Natural killer cell (primary cell): ENCODE results near the gene CERS5. TPM values are rescaled to one million over a fixed set of nuclear protein-coding genes. Genes with fewer than 3 reads are reported as not detected.
A peak's percentile ranks its signal among the peaks of the same experiment; 100 is the strongest.
"Not testable (repeated sequence)": the region's sequence is repeated elsewhere in the genome, so short reads cannot be mapped to it uniquely, and the experiment has no call there.

Experiments
- ATAC-seq, 3 donors: fragments of 150-1000 bp in 2 of 3; fragments of 200-7000 bp in 1 of 3; cut with Tn5 transposase; 1 replicate in 1 of 3; 2 replicates in 2 of 3; pipeline ENCODE4 v1.10.0; 2021; ENCODE audit warnings: mild to moderate bottlenecking in 2 of 3, moderate library complexity in 2 of 3
- DNase-seq, 2 donors: peaks; one replicate each; pipeline versions ENCODE4 v3.0.0 to v3.0.0-alpha.2; 2013 to 2021; ENCODE audit warnings: mixed read lengths in 1 of 2
- H3K27ac ChIP-seq: one replicate; pipeline ENCODE4 v1.5.1; 2013; ENCODE audit warnings: mild to moderate bottlenecking, low read length
- H3K27me3 ChIP-seq: one replicate; pipeline ENCODE4 v1.6.1; 2013; ENCODE audit warnings: low read length; ENCODE audit not compliant: control insufficient read depth, insufficient read depth
- H3K36me3 ChIP-seq: one replicate; pipeline ENCODE4 v1.6.1; 2013; ENCODE audit warnings: low read length; ENCODE audit not compliant: control insufficient read depth, insufficient read depth
- H3K4me1 ChIP-seq: one replicate; pipeline ENCODE4 v1.6.1; 2013; ENCODE audit warnings: low read length; ENCODE audit not compliant: control insufficient read depth, insufficient read depth
- H3K4me3 ChIP-seq: one replicate; pipeline ENCODE4 v1.5.1; 2013; ENCODE audit warnings: low read length
- H3K9me3 ChIP-seq: one replicate; pipeline ENCODE4 v1.6.1; 2013; ENCODE audit warnings: low read length; ENCODE audit not compliant: control insufficient read depth, insufficient read depth
- H3K27ac Mint-ChIP-seq, 2 donors: one replicate each; pipeline ENCODE4 v1.8.0; 2022; ENCODE audit warnings: mild to moderate bottlenecking in 2 of 2, mixed read lengths in 2 of 2, moderate library complexity in 1 of 2
- H3K27me3 Mint-ChIP-seq, 2 donors: one replicate each; pipeline ENCODE4 v1.8.0; 2022; ENCODE audit warnings: low read depth in 2 of 2, mixed read lengths in 2 of 2
- H3K36me3 Mint-ChIP-seq: one replicate; pipeline ENCODE4 v1.8.0; 2022; ENCODE audit warnings: mixed read lengths
- H3K4me1 Mint-ChIP-seq, 2 donors: one replicate each; pipeline ENCODE4 v1.8.0; 2022; ENCODE audit warnings: mixed read lengths in 2 of 2
- H3K4me3 Mint-ChIP-seq: one replicate; pipeline ENCODE4 v1.8.0; 2022; ENCODE audit warnings: mild to moderate bottlenecking, moderate library complexity, mixed read lengths
- H3K9me3 Mint-ChIP-seq, 2 donors: one replicate each; pipeline ENCODE4 v1.8.0; 2022; ENCODE audit warnings: mixed read lengths in 2 of 2
- CTCF ChIP-seq: fragments of 200-600 bp; IDR thresholded peaks from one replicate; pipeline ENCODE4 v1.8.0; 2022; ENCODE audit warnings: antibody characterized with exemption
- WGBS: methylation state at CpG from one replicate; pipeline ENCODE4 v1.1.7; 2013; ENCODE audit warnings: missing lambda C conversion rate; ENCODE audit not compliant: insufficient coverage; 5-methylcytosine and 5-hydroxymethylcytosine counted together
- intact Hi-C: fragments of 100-400 bp; cut with micrococcal nuclease; formaldehyde crosslinking; loops from one replicate; pipeline ENCODE4 v1.14.2; 2022
- total RNA-seq, 4 donors: library from RNA; stranded (reverse); fragments of 120-200 nt in 1 of 4; gene quantifications; one replicate each; pipeline versions ENCODE4 v1.2.3 to v1.2.4, GENCODE V29; 2013 to 2022

Gene CERS5
- total RNA-seq, 3 donors from 2014 or later (not counting 1 experiment from before 2014, with no cell fraction given) = 69.9 to 81.2 (median 75.8) TPM

- no peaks in the 10 kb centered on the region for H3K27me3 ChIP-seq
- Mint-ChIP-seq H3K27ac (peak overlapping the region in 1 of 2 donors; percentile 51), H3K36me3 (no peaks in the 10 kb centered on the region), H3K27me3 (no peaks in the 10 kb centered on the region), H3K4me3 (no peak overlapping the region), H3K4me1 (peaks cover 7 to 21% of the 10 kb centered on the region in 2 donors), H3K9me3 (no peaks in the 10 kb centered on the region)
- H3K27ac ChIP-seq = no peak overlapping the region
- no peaks in the 10 kb centered on the region for H3K9me3 ChIP-seq
- no peak for TF ChIP-seq CTCF
- intact Hi-C loops = no loop called here
- ATAC-seq (no peak), DNase-seq (no peak)
- H3K4me1 ChIP-seq = no peaks in the 10 kb centered on the region
- H3K36me3 ChIP-seq = peaks cover 3% of the 10 kb centered on the region
- no peak overlapping the region for H3K4me3 ChIP-seq
- 94% methylated on average over 1 of the region's 1 CpG for WGBS
These were observed 16.0 kb downstream of the CERS5 start for GRCh38 chr12:50151047-50151687.

- Mint-ChIP-seq H3K4me1 (peaks cover 13 to 27% of the 10 kb centered on the region in 2 donors), H3K27ac (peak overlapping the region in 1 of 2 donors; percentile 31), H3K36me3 (no peaks in the 10 kb centered on the region), H3K4me3 (no peak overlapping the region), H3K27me3 (no peaks in the 10 kb centered on the region), H3K9me3 (no peaks in the 10 kb centered on the region)
- ATAC-seq (no peak), DNase-seq (no peak)
- no peak for TF ChIP-seq CTCF
- Histone ChIP-seq H3K36me3 (peaks cover 6% of the 10 kb centered on the region), H3K4me3 (no peak overlapping the region), H3K27ac (no peak overlapping the region), H3K9me3 (no peaks in the 10 kb centered on the region), H3K27me3 (no peaks in the 10 kb centered on the region), H3K4me1 (no peaks in the 10 kb centered on the region)
- intact Hi-C loops = no loop called here
- 76% methylated on average over 2 of the region's 3 CpGs for WGBS
These were observed 17.9 kb downstream of the CERS5 start for GRCh38 chr12:50149311-50149710.

- whole genome bisulfite sequencing = 91% methylated on average over 6 of the region's 6 CpGs
These were observed 19.2 kb downstream of the CERS5 start for GRCh38 chr12:50148011-50148410.

GRCh38 chr12:50147281-50147680 is 19.9 kb downstream of the CERS5 start:
- H3K27me3 ChIP-seq = no peaks in the 10 kb centered on the region
- intact Hi-C loops = no loop called here
- no peak overlapping the region for H3K27ac ChIP-seq
- H3K4me1 Mint-ChIP-seq = peaks cover 13 to 27% of the 10 kb centered on the region in 2 donors
- no peaks in the 10 kb centered on the region for H3K36me3 Mint-ChIP-seq
- peaks cover 19% of the 10 kb centered on the region for H3K36me3 ChIP-seq
- no peak overlapping the region for H3K4me3 Mint-ChIP-seq
- 92% methylated on average over 3 of the region's 4 CpGs for WGBS
- no peaks in the 10 kb centered on the region for H3K27me3 Mint-ChIP-seq
- DNase-seq = no peak
- no peak for TF ChIP-seq CTCF
- H3K4me3 ChIP-seq = no peak overlapping the region
- no peaks in the 10 kb centered on the region for H3K4me1 ChIP-seq
- no peaks in the 10 kb centered on the region for H3K9me3 ChIP-seq
- no peak overlapping the region for H3K27ac Mint-ChIP-seq
- no peaks in the 10 kb centered on the region for H3K9me3 Mint-ChIP-seq
- no peak for ATAC-seq

More at GRCh38 chr12:50148011-50148410, 19.2 kb downstream of the CERS5 start:
- H3K9me3 ChIP-seq, H3K4me3 Mint-ChIP-seq, H3K4me3 ChIP-seq, DNase-seq, H3K27ac ChIP-seq, H3K27me3 ChIP-seq, H3K4me1 ChIP-seq, H3K36me3 Mint-ChIP-seq, H3K27ac Mint-ChIP-seq, ATAC-seq, H3K27me3 Mint-ChIP-seq, intact Hi-C loops, H3K9me3 Mint-ChIP-seq: not testable (repeated sequence)
- H3K36me3 ChIP-seq = peaks cover 12% of the 10 kb centered on the region
- peaks cover 13 to 27% of the 10 kb centered on the region in 2 donors for H3K4me1 Mint-ChIP-seq
